SIG-M5 treated with dmso at 0.1 percent for 504 hours (cell line): ENCODE data around the gene SNTN.

ENCODE experiments used
- DNase-seq: peaks from one replicate; lab custom pipeline; 2025; ENCODE audit not compliant: unreplicated experiment; lab: John Stamatoyannopoulos, UW

Gene SNTN

GRCh38 chr3:63673111-63673510 is 20.6 kb downstream of the SNTN start:
- DNase-seq, result peak; percentile 30

GRCh38 chr3:63674586-63674985 is 22.1 kb downstream of the SNTN start:
- DNase-seq, result no peak

GRCh38 chr3:63679186-63679585 is 26.7 kb downstream of the SNTN start:
- DNase-seq, result peak; percentile 91

- DNase-seq, result no peak
Observed at GRCh38 chr3:63684081-63684480, 31.6 kb downstream of the SNTN start.

- peak; percentile 48 for DNase-seq
Observed at GRCh38 chr3:63685340-63685739, 32.9 kb downstream of the SNTN start.

- no peak for DNase-seq
Observed at GRCh38 chr3:63687278-63688225, 35.1 kb downstream of the SNTN start.

GRCh38 chr3:63689285-63689684 is 36.8 kb downstream of the SNTN start:
- peak; percentile 29 for DNase-seq

GRCh38 chr3:63693351-63693750 is 40.9 kb downstream of the SNTN start:
- no peak for DNase-seq

GRCh38 chr3:63705092-63705645 is 52.7 kb downstream of the SNTN start:
- no peak for DNase-seq

GRCh38 chr3:63706321-63707085 is 54.0 kb downstream of the SNTN start:
- no peak for DNase-seq

- DNase-seq, result no peak
Observed at GRCh38 chr3:63707731-63708130, 55.3 kb downstream of the SNTN start.

GRCh38 chr3:63709576-63709975 is 57.1 kb downstream of the SNTN start:
- no peak for DNase-seq
